Activated gamma-delta T cell treated with anti-CD3 and anti-CD28 coated beads, Interleukin-2, amount 50 U/mL, for 16 hours (primary cell): Measurements from ENCODE around the gene ZEB1.
A peak's percentile ranks its signal among the peaks of the same experiment; 100 is the strongest.

Experiments used
- DNase-seq: peaks from one replicate; pipeline ENCODE4 v3.0.0-alpha.2; 2020; ENCODE audit warnings: low read depth

The ZEB1 gene

GRCh38 chr10:31318854-31319601 is at the start of gene ZEB1:
Gene ZEB1, plus strand, starts transcription at chr10:31319216. Its CDS starts 19 bp downstream, at chr10:31319235.
- DNase-seq: peak; percentile 87

- DNase-seq: no peak
Measured at GRCh38 chr10:31270954-31271353, 48.1 kb upstream of the ZEB1 start.

DNA sequence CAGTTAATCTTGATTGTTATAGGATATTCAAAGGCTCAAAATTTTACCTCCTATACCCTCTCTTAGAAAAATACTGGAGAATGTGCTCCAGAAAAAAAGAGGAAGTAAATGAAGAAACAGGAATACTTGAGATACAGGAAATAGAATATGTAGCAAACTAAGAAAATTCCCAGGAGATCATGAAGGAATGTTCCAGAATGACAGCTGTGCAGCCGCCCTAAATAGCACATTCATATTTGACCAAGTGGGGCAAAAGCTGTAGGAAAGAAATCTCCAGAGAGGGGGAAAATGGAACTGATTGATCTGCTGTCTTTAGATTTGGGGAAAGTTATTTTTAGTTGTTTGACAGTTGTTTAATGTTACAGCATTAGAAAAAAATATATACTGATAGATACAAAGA is 46.2 kb upstream of the ZEB1 start:
- DNase-seq: no peak

- no peak for DNase-seq
Measured at GRCh38 chr10:31273789-31274188, 45.2 kb upstream of the ZEB1 start.

DNA sequence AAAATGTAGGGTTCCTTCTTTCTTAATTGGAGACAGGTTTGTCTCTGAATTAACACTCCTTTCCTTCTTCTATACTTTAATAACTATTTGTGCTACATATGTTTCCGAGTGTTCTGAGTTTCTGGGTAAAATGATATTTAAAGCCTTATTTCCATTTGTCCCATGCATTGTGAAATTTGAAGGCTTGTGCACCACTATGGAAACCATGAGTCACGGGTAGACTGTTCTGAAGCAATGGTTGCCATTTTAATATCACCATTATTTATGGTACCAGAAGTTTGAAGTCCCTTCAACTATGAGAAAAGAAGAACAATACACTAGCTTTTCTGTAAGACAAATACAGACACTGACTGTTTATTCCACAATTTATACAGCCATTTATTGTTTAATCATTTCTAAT is 44.7 kb upstream of the ZEB1 start:
- no peak for DNase-seq

- no peak for DNase-seq
Measured at GRCh38 chr10:31278279-31278941, 40.6 kb upstream of the ZEB1 start.

DNA sequence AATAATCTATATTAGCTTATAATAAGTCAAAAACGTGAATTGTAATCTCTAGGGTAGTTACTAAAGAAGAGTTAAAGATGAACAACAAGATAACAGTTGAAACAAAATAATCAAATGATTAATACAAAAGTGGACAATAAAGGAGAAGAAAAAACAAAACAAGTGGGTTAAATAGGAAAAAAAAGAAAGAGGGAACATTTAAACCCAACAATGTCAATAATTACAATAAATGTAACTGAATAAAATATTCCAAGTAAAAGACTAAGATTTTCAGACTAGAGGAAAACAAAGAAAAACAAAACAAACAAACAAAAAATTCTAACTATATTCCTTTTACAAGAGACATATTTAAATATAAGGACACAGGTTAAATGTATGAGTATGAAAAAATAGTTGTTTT is 38.0 kb upstream of the ZEB1 start:
- DNase-seq: no peak

GRCh38 chr10:31288001-31288400 is 31.0 kb upstream of the ZEB1 start:
- DNase-seq: no peak

GRCh38 chr10:31288962-31289361 is 30.1 kb upstream of the ZEB1 start:
- DNase-seq: no peak

- no peak for DNase-seq
Measured at GRCh38 chr10:31290386-31290785, 28.6 kb upstream of the ZEB1 start.

GRCh38 chr10:31291123-31291522 is 27.9 kb upstream of the ZEB1 start:
- no peak for DNase-seq

DNA sequence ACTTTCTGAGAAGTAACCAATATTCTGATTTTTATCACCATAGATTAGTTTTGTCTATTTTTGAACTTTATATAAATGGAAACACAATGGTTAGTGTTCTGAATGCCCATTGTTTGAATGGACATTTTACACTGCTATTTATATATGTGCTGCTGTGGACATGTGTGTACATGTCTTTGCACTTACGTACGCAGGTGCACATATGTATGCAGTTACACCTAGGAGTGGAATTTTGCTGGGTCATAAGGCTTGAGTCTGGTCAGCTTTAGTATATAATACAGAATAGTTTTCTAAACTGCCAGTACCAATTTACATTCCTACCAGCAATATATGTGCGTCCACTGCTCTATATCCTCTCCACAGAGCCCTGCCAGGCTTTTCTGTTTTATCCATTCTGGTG is 24.5 kb upstream of the ZEB1 start:
- DNase-seq: no peak

- DNase-seq: no peak
Measured at GRCh38 chr10:31296754-31297153, 22.3 kb upstream of the ZEB1 start.

- DNase-seq: no peak
Measured at GRCh38 chr10:31299119-31299518, 19.9 kb upstream of the ZEB1 start.

- no peak for DNase-seq
Measured at GRCh38 chr10:31303212-31303611, 15.8 kb upstream of the ZEB1 start.

DNA sequence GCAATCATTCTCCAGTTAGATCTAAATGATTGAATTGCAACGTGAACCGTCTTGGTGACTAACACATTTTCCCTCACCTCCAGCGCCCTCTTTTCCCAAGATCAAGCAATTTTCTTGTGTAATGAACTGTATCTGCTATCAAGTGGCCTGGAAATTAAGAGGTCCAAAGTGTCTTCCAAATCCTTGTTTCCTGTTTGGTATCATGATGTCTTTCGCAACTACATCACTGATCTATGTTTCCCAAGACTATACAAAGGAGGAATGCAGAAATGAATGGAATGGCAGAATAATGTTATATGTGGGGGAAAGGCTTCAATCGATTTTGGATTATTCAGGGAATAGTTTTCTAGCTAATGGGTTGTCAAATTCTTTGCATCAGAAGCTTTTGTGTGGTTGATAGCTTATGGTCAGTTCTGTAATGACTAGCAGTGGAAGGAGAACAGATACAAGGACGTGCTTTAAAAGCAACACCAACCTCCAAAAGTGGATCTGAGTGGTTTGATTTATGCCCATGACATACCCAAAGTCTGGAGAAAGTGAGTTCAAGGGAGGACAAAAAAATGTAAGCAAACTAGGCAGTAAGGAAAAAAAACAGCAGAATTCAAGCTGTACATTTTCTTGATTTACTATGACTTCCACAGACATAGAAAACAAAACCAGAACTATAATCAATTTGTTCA is 14.6 kb upstream of the ZEB1 start:
- DNase-seq: no peak

GRCh38 chr10:31313396-31313795 is 5.6 kb upstream of the ZEB1 start:
- no peak for DNase-seq

GRCh38 chr10:31314256-31315150 is 4.5 kb upstream of the ZEB1 start:
- DNase-seq: no peak

DNA sequence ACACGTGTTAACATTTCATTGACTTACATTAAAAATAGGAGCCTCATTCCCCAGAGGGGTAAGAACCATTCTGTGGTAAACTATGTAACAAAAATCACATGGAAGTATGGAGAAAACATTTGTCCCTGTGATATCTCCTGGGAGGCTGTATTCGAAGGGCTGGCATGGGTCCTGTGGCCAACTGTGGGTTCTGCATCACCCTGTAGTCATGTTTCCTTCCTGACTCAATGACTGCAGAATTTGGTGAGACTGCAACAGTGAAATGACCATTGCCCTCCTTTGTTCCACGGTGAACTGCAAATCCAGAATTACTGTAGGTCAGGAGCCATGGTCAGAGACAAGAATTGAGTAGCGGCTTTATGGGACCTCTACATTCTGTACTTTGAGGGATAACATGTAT is 3.6 kb upstream of the ZEB1 start:
- no peak for DNase-seq

DNA sequence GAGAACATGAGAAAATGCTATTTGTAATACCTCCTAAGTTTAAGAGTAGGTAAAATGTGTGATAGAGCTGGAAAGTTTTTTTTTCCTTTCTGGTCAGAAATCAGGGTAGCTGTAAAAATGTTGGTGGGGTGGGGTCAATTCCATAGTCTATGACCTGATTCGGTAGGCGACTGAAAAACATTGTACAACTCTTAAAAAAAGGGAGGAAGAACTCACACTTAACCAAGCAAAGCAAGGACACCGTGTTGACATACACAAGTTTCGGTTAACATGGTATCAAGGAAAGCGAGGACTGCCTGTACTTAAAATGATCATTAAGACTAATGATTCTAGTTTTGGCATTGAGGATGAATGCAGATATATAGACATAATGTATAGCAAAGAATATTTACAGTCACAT is 1.8 kb upstream of the ZEB1 start:
- no peak for DNase-seq

GRCh38 chr10:31317652-31318381 is 1.2 kb upstream of the ZEB1 start:
- peak; percentile 62 for DNase-seq
